GM23248 (cell line): ENCODE measurements around the gene GID4. TPM values are rescaled to one million over a fixed set of nuclear protein-coding genes. Genes with fewer than 3 reads are reported as not detected.
A peak's percentile ranks its signal among the peaks of the same experiment; 100 is the strongest.

Experiments used
- DNase-seq: peaks from one replicate; pipeline ENCODE4 v3.0.0-alpha.2; 2015
- H2AFZ ChIP-seq: fragments of 200-600 bp; sonication (generic); 2 replicates; pipeline ENCODE4 v1.6.1; 2016; ENCODE audit warnings: antibody characterized with exemption
- H3F3A ChIP-seq: fragments of 200-600 bp; sonication (generic); 2 replicates; pipeline ENCODE4 v1.6.1; 2016; ENCODE audit warnings: mild to moderate bottlenecking, antibody characterized with exemption, mixed run types; ENCODE audit not compliant: insufficient read depth
- H3K27ac ChIP-seq: fragments of 200-600 bp; sonication (generic); 2 replicates; pipeline ENCODE4 v1.5.1; 2016; ENCODE audit warnings: mild to moderate bottlenecking
- H3K27me3 ChIP-seq: fragments of 200-600 bp; sonication (generic); replicated peaks from 2 replicates; pipeline ENCODE4 v1.6.1; 2016; ENCODE audit warnings: mild to moderate bottlenecking; ENCODE audit not compliant: insufficient read depth
- H3K36me3 ChIP-seq: fragments of 200-600 bp; sonication (generic); 2 replicates; pipeline ENCODE4 v1.6.1; 2016; ENCODE audit warnings: low read depth, mild to moderate bottlenecking
- H3K4me1 ChIP-seq: fragments of 200-600 bp; sonication (generic); 2 replicates; pipeline ENCODE4 v1.6.1; 2016; ENCODE audit warnings: mild to moderate bottlenecking; ENCODE audit not compliant: insufficient read depth
- H3K4me2 ChIP-seq: fragments of 200-600 bp; sonication (generic); one replicate; pipeline ENCODE4 v1.6.1; 2016; ENCODE audit warnings: mild to moderate bottlenecking; ENCODE audit not compliant: unreplicated experiment
- H3K4me3 ChIP-seq: fragments of 200-600 bp; sonication (generic); 2 replicates; pipeline ENCODE4 v1.5.1; 2016; ENCODE audit warnings: mild to moderate bottlenecking
- H3K79me2 ChIP-seq: fragments of 200-600 bp; sonication (generic); 2 replicates; pipeline ENCODE4 v1.6.1; 2016; ENCODE audit warnings: mild to moderate bottlenecking; ENCODE audit not compliant: insufficient read depth
- H3K9ac ChIP-seq: fragments of 200-600 bp; sonication (generic); 2 replicates; pipeline ENCODE4 v1.6.1; 2016; ENCODE audit warnings: mild to moderate bottlenecking
- H3K9me2 ChIP-seq: fragments of 200-600 bp; sonication (generic); 2 replicates; pipeline ENCODE4 v1.6.1; 2016; ENCODE audit warnings: mixed run types, mild to moderate bottlenecking, moderate library complexity; ENCODE audit not compliant: insufficient read depth
- H3K9me3 ChIP-seq: fragments of 200-600 bp; sonication (generic); one replicate; pipeline ENCODE4 v1.6.1; 2017; ENCODE audit warnings: low read depth
- H4K20me1 ChIP-seq: fragments of 200-600 bp; sonication (generic); 2 replicates; pipeline ENCODE4 v1.6.0; 2016; ENCODE audit not compliant: insufficient read depth
- EZH2 ChIP-seq: fragments of 200-600 bp; sonication (generic); IDR thresholded peaks from 2 replicates; pipeline ENCODE4 v1.6.1; 2018; ENCODE audit warnings: antibody characterized with exemption, mild to moderate bottlenecking; ENCODE audit not compliant: insufficient read depth, poor library complexity, severe bottlenecking
- EZH2phosphoT487 ChIP-seq: fragments of 200-600 bp; sonication (generic); IDR thresholded peaks from 2 replicates; pipeline ENCODE4 v1.6.1; 2018; ENCODE audit warnings: antibody characterized with exemption, moderate library complexity, mild to moderate bottlenecking, low read depth; ENCODE audit not compliant: insufficient read depth
- WGBS, 2 experiments: methylation state at CpG; one replicate each; pipeline ENCODE4 v1.1.6; 2015 to 2017; ENCODE audit warnings: low lambda C conversion rate in 2 of 2, low coverage in 1 of 2; ENCODE audit errors: missing lambda C conversion rate in 2 of 2; 5-methylcytosine and 5-hydroxymethylcytosine counted together
- in situ Hi-C: fragments of 300-500 bp; cut with MboI; formaldehyde crosslinking; loops from 2 replicates; pipeline ENCODE4 v1.15.0; 2020
- polyA plus RNA-seq: library from polyadenylated mRNA; unstranded; fragments of >200 nt; fragmentation: Nextera tagmentation; extraction: Ambion mirVana; gene quantifications from 2 replicates; pipeline ENCODE4 v1.2.1, GENCODE V29; 2016
- total RNA-seq: library from RNA; depleted of rRNA; stranded (reverse); fragments of >200 nt; shearing (Covaris generic); gene quantifications from 2 replicates; pipeline ENCODE4 v1.2.3, GENCODE V29; 2014

Gene GID4
- total and polyA plus RNA-seq, 2 experiments from 2014 or later, result 7.2 to 10.2 TPM

DNA sequence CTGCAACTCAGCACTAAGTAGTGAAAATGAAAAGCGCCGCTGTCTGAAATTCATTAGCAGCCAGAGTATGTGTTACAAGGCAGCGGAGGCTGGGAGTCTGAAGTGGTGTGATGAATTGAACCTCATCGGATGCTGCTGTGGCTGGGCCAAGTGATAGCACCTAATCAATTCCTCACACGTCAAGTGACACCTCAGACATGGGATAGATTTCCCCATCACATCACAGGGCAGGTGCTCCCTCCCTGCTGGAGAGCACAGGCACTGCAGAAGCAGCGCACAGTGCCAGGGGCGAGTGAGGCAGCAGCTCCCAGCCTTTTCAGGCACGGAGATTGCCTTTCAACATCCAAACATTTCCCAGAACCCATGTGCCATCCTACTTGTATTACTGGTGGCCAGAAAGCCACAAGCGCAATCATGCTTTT, 34.3 kb upstream of the GID4 start:
- Histone ChIP-seq H2AFZ (no peak overlapping the region), H3K9me3 (no peaks in the 10 kb centered on the region), H4K20me1 (no peaks in the 10 kb centered on the region), H3K4me3 (no peak overlapping the region), H3K27ac (no peak overlapping the region), H3K9ac (no peak overlapping the region), H3K4me2 (no peak overlapping the region), H3F3A (peaks cover 17% of the 10 kb centered on the region), H3K4me1 (peaks cover 22% of the 10 kb centered on the region), H3K9me2 (no peaks in the 10 kb centered on the region), H3K36me3 (no peaks in the 10 kb centered on the region), H3K79me2 (no peaks in the 10 kb centered on the region), H3K27me3 (no peaks in the 10 kb centered on the region)
- no peak for DNase-seq
- in situ Hi-C loops, result no loop called here
- TF ChIP-seq EZH2, result no peak
- TF ChIP-seq EZH2phosphoT487, result no peak
- 94 to 98% methylated on average over 9 of the region's 9 CpGs for WGBS, 2 experiments

GRCh38 chr17:18005496-18005895, 33.7 kb upstream of the GID4 start:
- WGBS, 2 experiments, result 95 to 98% methylated on average over 3 of the region's 3 CpGs
- no peaks in the 10 kb centered on the region for H3K9me2 ChIP-seq
- in situ Hi-C loops, result no loop called here

GRCh38 chr17:18006495-18007239, 32.5 kb upstream of the GID4 start:
- Histone ChIP-seq H3K4me1 (peaks cover 22% of the 10 kb centered on the region), H3K79me2 (no peaks in the 10 kb centered on the region), H2AFZ (no peak overlapping the region), H3F3A (peaks cover 17% of the 10 kb centered on the region), H3K27ac (no peak overlapping the region), H3K9ac (no peak overlapping the region), H3K9me2 (no peaks in the 10 kb centered on the region), H3K9me3 (no peaks in the 10 kb centered on the region), H4K20me1 (no peaks in the 10 kb centered on the region), H3K27me3 (no peaks in the 10 kb centered on the region), H3K36me3 (no peaks in the 10 kb centered on the region), H3K4me3 (no peak overlapping the region), H3K4me2 (no peak overlapping the region)
- WGBS, 2 experiments, result 79 to 80% methylated on average over 26 to 31 of the region's 31 CpGs
- TF ChIP-seq EZH2phosphoT487 (no peak), EZH2 (no peak)
- DNase-seq, result no peak
- in situ Hi-C loops, result no loop called here

More at GRCh38 chr17:18005496-18005895, 33.7 kb upstream of the GID4 start:
- TF ChIP-seq EZH2 (no peak), EZH2phosphoT487 (no peak)
- H3K9me3 ChIP-seq, result no peaks in the 10 kb centered on the region
- H4K20me1 ChIP-seq, result no peaks in the 10 kb centered on the region
- no peak overlapping the region for H2AFZ ChIP-seq
- no peak for DNase-seq
- no peaks in the 10 kb centered on the region for H3K79me2 ChIP-seq
- no peak overlapping the region for H3K27ac ChIP-seq
- no peak overlapping the region for H3K9ac ChIP-seq
- H3K27me3 ChIP-seq, result no peaks in the 10 kb centered on the region
- H3K4me2 ChIP-seq, result no peak overlapping the region
- H3F3A ChIP-seq, result peaks cover 17% of the 10 kb centered on the region
- H3K36me3 ChIP-seq, result no peaks in the 10 kb centered on the region
- no peak overlapping the region for H3K4me3 ChIP-seq
- H3K4me1 ChIP-seq, result peaks cover 22% of the 10 kb centered on the region

- TF ChIP-seq EZH2 (no peak), EZH2phosphoT487 (no peak)
- H3K4me1 ChIP-seq, result peaks cover 19% of the 10 kb centered on the region
- no peaks in the 10 kb centered on the region for H3K9me3 ChIP-seq
- H4K20me1 ChIP-seq, result no peaks in the 10 kb centered on the region
- peak overlapping the region; percentile 31 for H3K4me2 ChIP-seq
- 68 to 72% methylated on average over 5 of the region's 5 CpGs for WGBS, 2 experiments
- peaks cover 17% of the 10 kb centered on the region for H3F3A ChIP-seq
- 0 out of 2 replicates have a peak overlapping the region, but pooled peaks have one; percentile 1 for H3K4me3 ChIP-seq
- in situ Hi-C loops, result no loop called here
- peak overlapping the region; percentile 76 for H3K27ac ChIP-seq
- H3K27me3 ChIP-seq, result no peaks in the 10 kb centered on the region
- peak overlapping the region; percentile 30 for H3K9ac ChIP-seq
- no peaks in the 10 kb centered on the region for H3K79me2 ChIP-seq
- no peaks in the 10 kb centered on the region for H3K9me2 ChIP-seq
- peak; percentile 90 for DNase-seq
- H2AFZ ChIP-seq, result no peak overlapping the region
- no peaks in the 10 kb centered on the region for H3K36me3 ChIP-seq
Observed at GRCh38 chr17:18008496-18009268, 30.5 kb upstream of the GID4 start.
